T-helper 22 cell (primary cell): ENCODE data around the gene TUBB3.
A peak's percentile ranks its signal among the peaks of the same experiment; 100 is the strongest.
"Not testable (repeated sequence)": the region's sequence is repeated elsewhere in the genome, so short reads cannot be mapped to it uniquely, and the experiment has no call there.

ENCODE experiments used
- DNase-seq: peaks from one replicate; pipeline ENCODE4 v3.0.0-alpha.2; 2020; ENCODE audit warnings: low read depth

The TUBB3 gene

DNA sequence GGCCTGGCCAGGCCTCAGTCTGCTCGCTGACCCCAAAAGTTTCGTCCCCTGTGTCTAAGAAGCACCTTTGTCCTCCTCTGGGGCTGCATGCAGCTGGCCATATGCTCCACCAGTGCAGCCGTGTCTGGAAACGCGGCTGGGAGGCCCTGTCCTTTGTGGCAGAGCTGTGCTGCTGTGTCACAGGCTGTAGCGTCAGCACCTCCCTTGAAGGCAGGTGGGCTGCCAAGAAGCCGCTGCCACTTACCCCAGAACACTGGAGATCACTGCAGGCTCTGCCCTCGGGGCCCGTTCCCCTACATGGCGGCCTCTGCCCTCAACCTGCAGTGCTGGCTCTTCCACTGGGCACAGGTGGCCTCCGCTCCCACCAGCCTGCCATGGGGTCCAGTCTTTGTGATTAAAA, 20.2 kb upstream of the TUBB3 start:
- DNase-seq, result no peak

DNA sequence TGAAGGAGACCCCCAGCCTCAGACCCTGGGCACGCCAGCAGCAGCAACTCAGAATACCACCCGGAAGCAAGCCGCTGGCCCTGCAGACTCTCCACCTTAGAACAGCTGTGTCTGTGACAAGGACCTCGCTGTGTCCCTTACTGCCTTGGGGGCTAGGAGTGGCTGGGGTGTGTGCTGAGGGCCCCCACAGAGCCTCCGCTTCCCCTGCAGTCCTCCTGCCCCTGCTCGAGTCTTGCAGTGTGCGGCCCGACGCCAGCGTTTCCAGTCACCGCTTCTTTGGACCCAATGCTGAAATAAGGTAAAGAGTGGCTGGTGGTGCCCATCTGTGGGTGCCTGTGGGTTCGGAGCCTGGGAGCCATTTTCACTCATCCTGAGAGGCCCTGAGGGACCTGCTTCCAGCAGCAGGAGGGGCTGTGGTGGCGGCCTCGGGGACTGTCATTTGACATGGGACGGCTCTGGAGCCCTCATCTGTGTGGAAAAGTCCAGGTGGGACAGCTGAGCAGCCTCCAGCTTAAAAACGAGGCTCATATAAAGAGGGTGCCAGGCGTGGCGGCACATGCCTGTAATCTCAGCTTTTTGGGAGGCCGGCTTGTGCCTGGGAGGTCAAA, 19.1 kb upstream of the TUBB3 start:
- DNase-seq, result no peak

DNA sequence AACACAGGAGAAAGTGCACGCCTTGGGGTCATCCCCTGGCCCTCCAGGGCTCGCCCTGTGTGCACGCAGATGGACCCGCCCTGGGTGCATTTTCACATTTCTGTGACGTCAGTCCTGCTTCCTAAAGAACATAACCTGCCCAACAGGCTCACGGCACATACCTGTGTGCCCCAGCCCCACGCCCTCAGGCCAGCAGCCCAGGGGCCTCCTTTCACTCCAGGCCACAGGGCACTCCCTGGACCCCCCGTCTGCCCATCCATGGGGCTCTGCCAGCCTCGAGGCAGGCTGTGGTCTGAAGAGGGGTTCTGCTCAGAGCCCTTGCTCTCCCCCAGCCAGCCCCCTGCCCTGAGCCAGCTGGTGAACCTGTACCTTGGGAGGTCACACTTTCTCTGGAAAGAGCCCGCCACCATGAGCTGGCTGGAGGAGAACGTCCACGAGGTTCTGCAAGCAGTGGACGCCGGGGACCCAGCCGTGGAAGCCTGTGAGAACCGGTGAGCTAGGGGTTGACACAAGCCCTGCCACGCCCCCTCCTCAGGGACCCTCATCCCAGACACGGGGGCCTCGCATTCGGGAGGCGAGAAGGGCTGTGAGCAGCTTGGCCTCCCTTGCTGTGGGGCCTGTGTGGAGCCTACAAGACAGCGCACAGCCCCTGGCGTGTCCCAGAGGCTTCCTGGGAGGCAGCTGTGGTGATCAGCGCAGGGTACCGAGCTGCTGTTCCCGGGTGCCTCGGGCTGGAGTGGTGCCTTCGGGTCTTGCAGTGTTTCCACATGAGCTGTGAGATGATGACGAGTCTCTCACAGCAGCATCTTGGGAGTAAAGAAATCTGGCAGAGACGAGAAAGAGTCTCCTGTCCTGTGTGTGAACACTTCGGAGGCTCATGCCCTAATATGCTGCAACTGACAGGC, 18.3 kb upstream of the TUBB3 start:
- DNase-seq, result no peak

- no peak for DNase-seq
Observed at GRCh38 chr16:89905511-89906139, 17.5 kb upstream of the TUBB3 start.

GRCh38 chr16:89906140-89907025, 16.8 kb upstream of the TUBB3 start:
- DNase-seq, result no peak

- no peak for DNase-seq
Observed at GRCh38 chr16:89907055-89907814, 15.9 kb upstream of the TUBB3 start.

DNA sequence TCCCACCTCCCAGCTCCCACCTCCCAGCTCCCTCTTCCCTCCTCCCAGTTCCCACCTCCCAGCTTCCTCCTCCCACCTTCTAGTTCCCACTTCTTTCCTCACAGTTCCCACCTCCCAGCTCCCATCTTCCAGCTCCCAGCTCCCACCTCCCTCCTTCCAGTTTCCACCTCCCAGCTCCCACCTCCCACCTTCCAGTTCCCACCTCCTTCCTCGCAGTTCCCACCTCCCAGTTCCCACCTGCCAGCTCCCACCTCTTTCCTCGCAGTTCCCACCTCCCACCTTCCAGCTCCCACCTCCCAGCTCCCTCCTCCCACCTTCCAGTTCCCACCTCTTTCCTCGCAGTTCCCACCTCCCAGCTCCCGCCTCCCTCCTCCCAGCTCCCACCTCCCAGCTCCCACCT, 14.9 kb upstream of the TUBB3 start:
- no peak for DNase-seq

- DNase-seq, result peak; percentile 29
Observed at GRCh38 chr16:89909777-89910716, 13.1 kb upstream of the TUBB3 start.

DNA sequence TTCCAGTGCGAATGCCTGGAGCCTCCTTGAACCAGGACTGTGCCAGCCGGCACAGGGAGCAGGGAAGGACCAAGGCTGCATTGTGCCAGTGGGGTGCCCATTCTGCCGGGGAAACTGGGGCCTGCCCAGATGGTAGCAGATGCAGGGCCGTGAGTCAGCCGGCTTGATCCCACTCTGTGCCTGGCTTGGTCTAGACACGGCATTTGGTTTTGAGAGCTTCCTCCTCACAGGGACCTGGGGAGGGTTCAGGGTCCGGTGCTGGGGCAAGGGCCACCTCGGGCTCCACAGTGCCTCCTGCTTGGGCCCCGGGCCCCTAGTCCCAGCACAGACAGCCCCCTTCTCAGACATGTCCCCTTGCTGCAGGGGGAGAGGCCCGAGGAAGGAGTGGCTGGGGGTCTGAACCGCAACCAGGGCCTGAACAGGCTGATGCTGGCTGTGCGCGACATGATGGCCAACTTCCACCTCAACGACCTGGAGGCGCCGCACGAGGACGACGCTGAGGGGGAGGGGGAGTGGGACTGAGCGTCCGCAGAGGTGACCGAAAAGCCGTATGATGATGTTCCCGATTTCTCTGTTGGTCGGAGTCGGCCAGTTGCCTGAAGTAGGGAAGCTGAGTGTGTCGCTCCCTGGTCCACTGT, 12.3 kb upstream of the TUBB3 start:
- DNase-seq, result no peak

GRCh38 chr16:89911375-89911774, 11.8 kb upstream of the TUBB3 start:
- no peak for DNase-seq

GRCh38 chr16:89912143-89912542, 11.0 kb upstream of the TUBB3 start:
- no peak for DNase-seq

DNA sequence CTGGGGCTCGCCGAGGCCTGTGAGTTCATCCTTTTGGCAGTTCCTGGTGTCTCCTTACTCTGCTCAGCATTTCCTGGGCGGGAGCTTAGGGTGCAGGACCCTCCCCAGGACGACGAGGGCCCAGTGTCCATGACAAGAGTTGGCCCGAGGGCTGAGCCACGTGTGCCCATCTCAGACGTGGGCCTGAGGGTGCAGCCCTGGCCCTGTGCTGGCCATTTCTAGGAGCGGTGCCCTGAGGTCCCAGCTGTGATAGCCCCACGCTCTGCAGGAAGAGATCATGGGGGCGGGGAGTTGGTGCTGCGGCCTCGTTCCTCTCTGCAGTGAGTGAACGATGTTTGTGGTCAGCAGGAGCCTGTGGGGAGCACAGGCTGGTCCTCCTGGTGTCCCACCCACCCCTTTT, 10.5 kb upstream of the TUBB3 start:
- no peak for DNase-seq

GRCh38 chr16:89913408-89914387, 9.4 kb upstream of the TUBB3 start:
- no peak for DNase-seq

DNA sequence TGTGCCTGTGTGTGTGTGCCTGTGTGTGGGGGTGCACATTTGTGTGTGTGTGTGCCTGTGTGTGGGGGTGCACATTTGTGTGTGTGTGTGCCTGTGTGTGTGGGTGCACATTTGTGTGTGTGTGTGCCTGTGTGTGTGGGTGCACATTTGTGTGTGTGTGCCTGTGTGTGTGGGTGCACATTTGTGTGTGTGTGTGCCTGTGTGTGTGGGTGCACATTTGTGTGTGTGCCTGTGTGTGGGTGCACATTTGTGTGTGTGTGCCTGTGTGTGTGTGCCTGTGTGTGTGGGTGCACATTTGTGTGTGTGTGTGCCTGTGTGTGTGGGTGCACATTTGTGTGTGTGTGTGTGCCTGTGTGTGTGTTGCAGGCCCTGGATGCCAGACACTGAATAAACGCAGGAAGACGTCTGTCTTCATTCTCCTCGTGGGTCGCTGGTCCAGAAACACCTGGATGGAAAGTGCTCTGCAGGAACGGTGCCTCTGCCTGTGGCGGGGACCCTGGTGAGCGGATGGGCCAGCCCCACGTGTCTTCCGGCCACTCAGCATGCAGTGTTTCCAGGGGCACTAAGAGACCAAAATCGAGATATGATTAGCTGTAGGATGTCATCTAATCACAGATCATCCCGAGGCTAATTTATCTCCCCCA, 8.4 kb upstream of the TUBB3 start:
- not testable (repeated sequence) for DNase-seq

DNA sequence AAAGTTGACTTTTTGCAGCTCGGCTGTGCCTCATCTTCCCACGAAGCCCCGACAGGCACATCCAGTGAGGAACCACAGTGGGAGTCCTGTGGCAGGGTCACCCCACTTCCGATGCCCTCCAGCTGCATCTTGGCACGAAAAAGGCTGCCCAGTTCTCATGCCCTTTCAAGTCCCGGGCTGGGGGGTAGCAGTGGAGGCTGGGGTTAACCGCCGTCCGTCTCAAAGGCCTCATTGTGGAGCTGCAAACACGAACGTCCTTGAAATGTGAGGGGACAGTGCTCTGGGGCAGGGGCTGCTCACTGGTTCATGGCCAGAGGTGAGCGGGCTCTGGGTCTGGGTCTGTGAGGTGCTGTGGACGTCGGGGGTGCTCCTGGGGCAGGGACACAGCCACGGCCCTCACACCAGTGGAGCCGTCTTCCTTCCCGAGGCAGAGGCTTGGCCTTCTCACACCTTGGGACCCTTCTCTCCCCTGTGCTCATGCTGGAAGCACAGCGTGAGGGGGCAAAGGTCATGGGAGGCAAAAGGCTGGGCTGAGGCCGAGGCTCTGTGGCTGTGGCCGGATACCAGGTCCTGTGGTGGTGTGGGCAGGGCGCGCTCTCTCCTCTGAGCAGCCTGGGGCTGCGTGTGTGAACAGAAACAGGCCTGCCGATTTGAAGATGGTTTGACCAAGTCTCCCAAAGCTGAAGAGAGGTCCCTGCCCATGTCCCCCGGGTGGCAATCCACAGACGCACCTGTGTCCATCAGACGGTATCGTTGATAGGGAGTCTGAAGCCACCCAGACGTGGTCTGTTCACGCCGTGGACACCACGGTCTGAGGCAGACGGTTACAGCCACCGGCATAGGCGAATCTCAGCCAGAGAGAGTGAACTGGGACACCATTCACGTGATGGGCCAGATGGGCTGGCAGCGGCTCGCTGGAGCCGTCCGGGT, 7.6 kb upstream of the TUBB3 start:
- DNase-seq, result no peak

- peak; percentile 63 for DNase-seq
Observed at GRCh38 chr16:89917773-89918452, 5.2 kb upstream of the TUBB3 start.
